Measurements from ENCODE around the gene NECTIN3.

NECTIN3 gene, protein sequence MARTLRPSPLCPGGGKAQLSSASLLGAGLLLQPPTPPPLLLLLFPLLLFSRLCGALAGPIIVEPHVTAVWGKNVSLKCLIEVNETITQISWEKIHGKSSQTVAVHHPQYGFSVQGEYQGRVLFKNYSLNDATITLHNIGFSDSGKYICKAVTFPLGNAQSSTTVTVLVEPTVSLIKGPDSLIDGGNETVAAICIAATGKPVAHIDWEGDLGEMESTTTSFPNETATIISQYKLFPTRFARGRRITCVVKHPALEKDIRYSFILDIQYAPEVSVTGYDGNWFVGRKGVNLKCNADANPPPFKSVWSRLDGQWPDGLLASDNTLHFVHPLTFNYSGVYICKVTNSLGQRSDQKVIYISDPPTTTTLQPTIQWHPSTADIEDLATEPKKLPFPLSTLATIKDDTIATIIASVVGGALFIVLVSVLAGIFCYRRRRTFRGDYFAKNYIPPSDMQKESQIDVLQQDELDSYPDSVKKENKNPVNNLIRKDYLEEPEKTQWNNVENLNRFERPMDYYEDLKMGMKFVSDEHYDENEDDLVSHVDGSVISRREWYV
- 7.3 to 29.8 (median 16.5) reads per million in 3 experiments for total RNA-seq

DNA sequence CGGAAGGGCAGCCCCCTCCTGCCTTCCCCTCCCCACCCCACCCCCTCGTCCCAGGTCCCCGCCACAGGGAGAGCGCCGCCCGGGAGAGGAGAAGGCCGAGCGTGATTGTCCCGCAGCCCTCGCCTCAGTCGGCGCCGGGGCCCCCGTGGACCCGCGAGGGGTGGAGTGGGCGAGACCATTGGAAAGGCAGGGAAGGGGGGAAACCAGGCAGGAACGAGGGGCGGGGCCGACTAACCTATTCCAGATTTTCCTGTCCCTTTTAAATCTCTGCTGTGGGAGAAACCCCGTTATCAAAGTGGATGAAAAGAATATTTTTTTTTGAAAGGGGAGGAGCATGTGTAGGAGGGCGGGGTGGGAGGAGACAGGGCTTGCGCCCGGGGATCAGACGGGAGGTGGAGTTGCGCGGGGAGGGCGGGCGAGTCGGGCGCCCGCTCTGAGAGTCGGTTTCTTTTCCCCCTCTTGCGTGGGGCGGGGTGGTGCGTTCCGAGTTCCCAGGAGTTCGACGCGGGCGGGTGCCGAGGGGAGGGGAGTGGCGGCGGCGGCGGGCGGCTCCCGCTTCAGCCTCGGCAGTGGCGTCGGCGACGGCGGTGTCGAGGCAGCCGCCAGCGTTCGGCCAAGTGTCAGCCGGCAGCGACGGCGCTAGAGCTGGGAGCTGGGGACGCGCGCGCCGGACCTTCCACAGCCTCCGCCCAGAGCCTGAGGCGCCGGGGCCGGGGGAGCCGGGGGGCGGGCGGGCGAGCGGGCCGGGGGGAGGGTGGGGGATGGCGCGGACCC lies at the start of gene NECTIN3:
NECTIN3 (plus strand) TSS at position 560 of the 774 bp plus-strand sequence; CDS start at position 762, 202 bp downstream.
- DNase-seq, result peak; percentile 85

- DNase-seq, result no peak
Observed at GRCh38 chr3:111027868-111028267, 43.7 kb upstream of the NECTIN3 start.

- no peak for DNase-seq
Observed at GRCh38 chr3:111031538-111031937, 40.1 kb upstream of the NECTIN3 start.

GRCh38 chr3:111032677-111033076 lies 38.9 kb upstream of the NECTIN3 start:
- no peak for DNase-seq

DNA sequence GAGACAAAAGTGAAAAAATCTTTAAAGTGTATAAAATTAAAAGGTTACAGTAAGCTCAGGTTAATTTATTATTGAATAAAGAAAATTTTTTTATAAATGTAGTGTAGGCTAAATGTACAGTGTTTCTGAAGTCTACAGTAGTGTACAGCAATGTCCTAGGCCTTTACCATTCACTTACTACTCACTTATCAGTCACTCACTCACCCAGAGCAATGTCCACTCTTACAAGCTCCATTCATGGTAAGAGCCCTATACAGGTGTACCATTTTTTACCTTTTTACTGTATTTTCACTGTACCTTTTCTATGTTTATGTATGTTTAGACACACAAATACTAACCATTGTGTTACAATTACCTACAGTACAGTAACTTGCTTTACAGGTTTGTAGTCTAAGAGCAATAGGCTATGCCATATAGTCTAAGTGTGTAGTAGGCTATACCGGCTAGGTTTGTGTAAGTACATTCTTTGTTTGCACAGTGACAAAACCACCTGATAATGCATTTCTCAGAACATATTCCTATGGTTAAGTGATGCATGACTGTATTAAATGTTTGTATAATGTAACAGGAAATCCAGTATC lies 38.1 kb upstream of the NECTIN3 start:
- no peak for DNase-seq

DNA sequence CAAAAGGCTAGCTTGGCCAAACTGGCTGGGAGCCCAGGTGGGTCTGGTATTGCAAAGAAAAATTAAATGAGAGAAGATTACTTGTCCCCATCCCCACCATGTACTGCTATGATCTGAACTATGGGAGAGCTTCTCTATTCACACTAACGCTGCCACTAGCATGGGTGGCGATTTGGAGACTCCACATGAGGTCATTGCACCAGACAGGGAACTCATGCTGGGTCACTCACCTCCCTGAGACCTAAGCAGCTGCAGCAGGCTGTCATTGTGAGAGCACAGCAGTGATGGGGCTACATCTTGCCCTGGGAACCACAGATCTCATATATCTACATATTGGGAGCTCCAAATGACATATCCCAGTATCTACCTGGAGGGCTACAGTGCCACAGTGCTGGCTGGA lies 36.3 kb upstream of the NECTIN3 start:
- DNase-seq, result no peak

DNA sequence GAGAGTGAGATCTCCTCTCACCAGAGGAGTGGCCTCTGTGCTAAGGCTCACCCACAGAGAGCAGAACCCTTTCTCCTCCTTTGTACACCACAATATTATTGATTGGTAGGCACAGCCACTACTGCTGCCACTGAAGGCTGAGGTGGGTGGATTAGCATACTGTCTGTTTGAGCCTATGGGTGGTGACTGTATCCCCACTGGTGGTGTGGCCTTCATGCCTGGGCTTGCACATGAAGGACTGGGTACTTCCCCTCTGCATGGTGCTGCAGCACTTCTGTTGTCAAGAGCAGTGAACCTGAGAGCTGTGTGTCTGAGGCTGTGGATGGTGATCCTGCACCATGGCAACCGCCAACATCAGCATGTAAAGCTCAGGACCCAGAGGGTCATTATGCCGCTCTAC lies 35.7 kb upstream of the NECTIN3 start:
- no peak for DNase-seq

- no peak for DNase-seq
Observed at GRCh38 chr3:111040959-111041358, 30.7 kb upstream of the NECTIN3 start.

DNA sequence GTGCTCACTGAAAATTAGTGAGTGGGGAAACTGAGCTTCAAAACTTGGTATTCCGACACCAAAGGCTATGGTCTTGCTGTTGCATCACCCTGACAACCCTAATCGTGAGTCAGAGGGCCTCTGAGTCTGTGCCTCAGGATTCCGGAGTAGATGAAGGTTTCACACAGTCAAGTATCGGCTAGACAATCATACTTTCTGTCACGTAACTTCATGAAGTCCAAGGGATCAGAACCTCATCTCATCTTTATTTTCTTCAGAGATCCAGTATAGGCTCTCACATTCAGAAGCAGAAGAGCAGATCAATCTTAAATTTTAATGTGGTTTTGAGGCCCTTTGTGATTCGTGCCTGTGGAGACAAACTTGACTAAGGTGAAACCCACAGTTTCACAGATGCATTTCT lies 26.1 kb upstream of the NECTIN3 start:
- no peak for DNase-seq

DNA sequence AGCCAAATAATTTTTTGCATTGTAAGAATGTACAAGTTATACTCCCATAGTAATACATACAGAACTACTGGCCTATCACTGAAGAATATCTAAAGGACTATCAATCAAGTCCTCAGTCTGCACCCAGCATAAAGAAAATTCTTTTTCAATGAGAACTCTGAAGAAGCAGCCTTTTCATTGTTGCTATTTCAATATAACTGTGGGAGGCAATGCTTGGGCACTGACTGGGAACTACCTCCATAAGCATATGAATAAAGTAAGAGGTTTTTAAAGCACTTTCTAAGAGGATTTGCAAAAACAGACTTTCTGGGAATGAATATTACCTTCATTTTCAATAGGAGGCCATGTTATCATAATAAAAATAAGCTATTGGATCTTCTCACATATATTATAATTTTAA lies 24.6 kb upstream of the NECTIN3 start:
- no peak for DNase-seq

- DNase-seq, result no peak
Observed at GRCh38 chr3:111047812-111048435, 23.7 kb upstream of the NECTIN3 start.

GRCh38 chr3:111051354-111051753 lies 20.3 kb upstream of the NECTIN3 start:
- no peak for DNase-seq

- DNase-seq, result no peak
Observed at GRCh38 chr3:111068574-111068973, 3.0 kb upstream of the NECTIN3 start.

- peak; percentile 1 for DNase-seq
Observed at GRCh38 chr3:111069974-111070771, 1.4 kb upstream of the NECTIN3 start.

DNA sequence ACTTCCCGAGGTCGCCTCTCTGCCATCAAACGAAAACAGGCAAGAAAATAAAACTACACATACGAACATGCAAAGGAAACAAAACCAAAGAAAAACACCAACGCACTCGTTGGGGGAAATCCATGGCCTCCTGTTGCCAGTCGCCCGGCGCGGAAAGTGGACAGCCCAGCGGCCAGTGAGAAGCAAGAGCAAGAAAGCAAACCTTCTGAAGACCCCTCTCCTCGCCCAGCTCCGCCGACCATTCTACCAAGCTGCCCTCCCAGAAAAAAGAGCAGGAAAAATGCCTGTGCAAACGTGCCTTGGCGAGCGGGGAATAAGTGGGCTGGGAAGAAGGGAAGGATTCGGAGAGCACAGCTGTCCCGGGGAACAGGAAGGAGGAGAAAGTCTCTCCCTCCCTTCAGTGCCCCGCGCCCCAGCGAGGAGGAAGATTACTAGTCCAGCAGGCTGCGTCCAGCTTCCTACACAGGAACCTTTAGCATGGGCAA lies 802 bp upstream of the NECTIN3 start:
- DNase-seq, result peak; percentile 34

GRCh38 chr3:111072031-111072921 lies 660 bp downstream of the NECTIN3 start:
- peak; percentile 21 for DNase-seq

- no peak for DNase-seq
Observed at GRCh38 chr3:111073218-111073617, 1.6 kb downstream of the NECTIN3 start.

DNA sequence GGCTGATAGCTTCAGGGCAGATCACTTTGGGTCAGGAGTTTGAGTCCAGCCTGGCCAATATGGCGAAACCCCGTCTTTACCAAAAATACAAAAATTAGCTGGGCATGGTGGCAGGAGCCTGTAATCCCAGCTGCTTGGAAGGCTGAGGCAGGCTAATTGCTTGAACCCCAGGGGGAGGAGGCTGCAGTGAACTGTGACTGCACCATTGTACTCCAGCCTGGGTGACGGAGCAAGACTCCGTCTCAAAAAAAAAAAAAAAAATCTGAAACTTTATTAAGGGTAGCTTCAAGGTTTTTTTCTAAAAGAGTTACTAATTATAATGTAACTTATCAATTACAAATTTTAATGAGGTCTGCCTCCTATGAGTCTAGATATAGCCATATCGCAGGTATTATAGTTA lies 5.1 kb downstream of the NECTIN3 start:
- no peak for DNase-seq

- no peak for DNase-seq
Observed at GRCh38 chr3:111077369-111077768, 5.8 kb downstream of the NECTIN3 start.

GRCh38 chr3:111080413-111080812 lies 8.8 kb downstream of the NECTIN3 start:
- no peak for DNase-seq
